OCI-LY3 (cell line): Measurements from ENCODE around the gene HNRNPLL.

ENCODE experiments used
- EZH2phosphoT487 ChIP-seq: fragments of 200-600 bp; shearing (Covaris generic); IDR thresholded peaks from 2 replicates; pipeline ENCODE4 v1.6.1; 2018; ENCODE audit warnings: antibody characterized with exemption, mixed run types, low read depth
- TF ChIP-seq, protein P1 (sequence below): fragments of 200-600, 300-600 bp; sonication (generic); IDR thresholded peaks from 2 replicates; pipeline ENCODE4 v1.5.1; 2014; ENCODE audit warnings: antibody characterized with exemption, low read length, low read depth

DNA sequence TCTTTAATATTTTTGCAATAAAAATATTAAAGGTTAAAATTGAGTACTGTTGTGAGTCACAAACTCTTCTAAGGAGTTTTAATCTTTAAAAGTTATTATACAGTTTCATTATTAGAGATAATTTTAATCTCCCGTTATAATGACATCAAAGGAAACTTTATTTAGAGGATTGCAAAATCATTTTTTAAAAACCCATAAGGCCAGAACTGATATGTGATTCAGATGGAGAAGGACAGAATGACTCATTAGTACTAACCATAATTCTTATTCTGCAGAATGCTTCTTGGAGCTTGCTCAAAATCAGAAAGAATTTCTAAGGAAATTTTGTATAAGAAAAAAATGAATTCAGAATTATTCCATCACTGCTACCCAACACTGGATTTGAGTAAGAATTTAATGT is 12.5 kb upstream of the HNRNPLL start:
- TF ChIP-seq, protein P1, sequence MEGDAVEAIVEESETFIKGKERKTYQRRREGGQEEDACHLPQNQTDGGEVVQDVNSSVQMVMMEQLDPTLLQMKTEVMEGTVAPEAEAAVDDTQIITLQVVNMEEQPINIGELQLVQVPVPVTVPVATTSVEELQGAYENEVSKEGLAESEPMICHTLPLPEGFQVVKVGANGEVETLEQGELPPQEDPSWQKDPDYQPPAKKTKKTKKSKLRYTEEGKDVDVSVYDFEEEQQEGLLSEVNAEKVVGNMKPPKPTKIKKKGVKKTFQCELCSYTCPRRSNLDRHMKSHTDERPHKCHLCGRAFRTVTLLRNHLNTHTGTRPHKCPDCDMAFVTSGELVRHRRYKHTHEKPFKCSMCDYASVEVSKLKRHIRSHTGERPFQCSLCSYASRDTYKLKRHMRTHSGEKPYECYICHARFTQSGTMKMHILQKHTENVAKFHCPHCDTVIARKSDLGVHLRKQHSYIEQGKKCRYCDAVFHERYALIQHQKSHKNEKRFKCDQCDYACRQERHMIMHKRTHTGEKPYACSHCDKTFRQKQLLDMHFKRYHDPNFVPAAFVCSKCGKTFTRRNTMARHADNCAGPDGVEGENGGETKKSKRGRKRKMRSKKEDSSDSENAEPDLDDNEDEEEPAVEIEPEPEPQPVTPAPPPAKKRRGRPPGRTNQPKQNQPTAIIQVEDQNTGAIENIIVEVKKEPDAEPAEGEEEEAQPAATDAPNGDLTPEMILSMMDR: no peak
- no peak for TF ChIP-seq EZH2phosphoT487
